WTC11 (cell line): ENCODE measurements around the gene ARHGAP21.

ENCODE experiments used
- AFF4 ChIP-seq: sonication (generic); formaldehyde crosslinking; IDR thresholded peaks from 2 replicates; pipeline ENCODE4 v1.8.1; 2023; ENCODE audit warnings: mild to moderate bottlenecking, missing genetic modification reagents, borderline replicate concordance
- CREB1 ChIP-seq: sonication (generic); formaldehyde crosslinking; IDR thresholded peaks from 2 replicates; pipeline ENCODE4 v1.8.0; 2023; ENCODE audit warnings: mild to moderate bottlenecking, missing genetic modification reagents
- CTCF ChIP-seq: fragments of 200-600 bp; IDR thresholded peaks from 2 replicates; pipeline ENCODE4 v1.8.0; 2022; ENCODE audit warnings: antibody characterized with exemption
- FOXP1 ChIP-seq: sonication (generic); formaldehyde crosslinking; IDR thresholded peaks from 2 replicates; pipeline ENCODE4 v1.8.0; 2022; ENCODE audit warnings: missing genetic modification reagents, mild to moderate bottlenecking, moderate library complexity, borderline replicate concordance
- FOXP4 ChIP-seq: sonication (generic); formaldehyde crosslinking; IDR thresholded peaks from 2 replicates; pipeline ENCODE4 v1.8.0; 2022; ENCODE audit warnings: mild to moderate bottlenecking, missing genetic modification reagents
- GABPB1 ChIP-seq: sonication (generic); formaldehyde crosslinking; IDR thresholded peaks from 2 replicates; pipeline ENCODE4 v1.8.1; 2023; ENCODE audit warnings: mild to moderate bottlenecking, missing genetic modification reagents
- JUN ChIP-seq: sonication (generic); formaldehyde crosslinking; IDR thresholded peaks from 2 replicates; pipeline ENCODE4 v1.8.0; 2023; ENCODE audit warnings: mild to moderate bottlenecking, missing genetic modification reagents
- MAX ChIP-seq: sonication (generic); formaldehyde crosslinking; IDR thresholded peaks from 2 replicates; pipeline ENCODE4 v1.8.0; 2022; ENCODE audit warnings: mild to moderate bottlenecking, missing genetic modification reagents
- NR3C1 ChIP-seq: sonication (generic); formaldehyde crosslinking; conservative IDR thresholded peaks from 2 replicates; pipeline ENCODE4 v1.8.1; 2023; ENCODE audit warnings: low read depth, mild to moderate bottlenecking, missing genetic modification reagents
- PRDM15 ChIP-seq: sonication (generic); formaldehyde crosslinking; IDR thresholded peaks from 2 replicates; pipeline ENCODE4 v1.8.0; 2022; ENCODE audit warnings: missing genetic modification reagents
- PRRX2 ChIP-seq: fragments of 250-450 bp; sonication (Bioruptor Pico); IDR thresholded peaks from 2 replicates; pipeline ENCODE4 v1.8.0; 2021; ENCODE audit warnings: mild to moderate bottlenecking
- RORB ChIP-seq: fragments of 250-450 bp; sonication (Bioruptor Pico); IDR thresholded peaks from 2 replicates; pipeline ENCODE4 v1.9.0; 2021; ENCODE audit warnings: mild to moderate bottlenecking

GRCh38 chr10:24700948-24701347 lies 22.7 kb downstream of the ARHGAP21 start:
- no peak for TF ChIP-seq CTCF
- TF ChIP-seq PRDM15 (CRISPR knock-in tag) = no peak
- TF ChIP-seq CREB1 (CRISPR knock-in tag) = no peak
- no peak for TF ChIP-seq GABPB1
- TF ChIP-seq RORB (CRISPR knock-in tag) = no peak
- TF ChIP-seq FOXP1 (CRISPR knock-in tag) = no peak
- TF ChIP-seq MAX (CRISPR knock-in tag) = no peak
- no peak for TF ChIP-seq JUN
- TF ChIP-seq PRRX2 (CRISPR knock-in tag) = no peak
- TF ChIP-seq NR3C1 (CRISPR knock-in tag) = no peak
- no peak for TF ChIP-seq AFF4 (CRISPR knock-in tag)
- TF ChIP-seq FOXP4 (CRISPR knock-in tag) = no peak
